HepG2 (cell line): ENCODE measurements around the gene TOMM6. TPM values are rescaled to one million over a fixed set of nuclear protein-coding genes. Genes with fewer than 3 reads are reported as not detected.

Source experiments
- CEBPG ChIP-seq: IDR thresholded peaks from 2 replicates; pipeline ENCODE4 v1.6.1; 2016
- HINFP ChIP-seq: sonication (generic); formaldehyde crosslinking; IDR thresholded peaks from 2 replicates; pipeline ENCODE4 v1.4.0; 2020; ENCODE audit warnings: low read depth, mild to moderate bottlenecking, missing genetic modification reagents
- ISX ChIP-seq: sonication (generic); formaldehyde crosslinking; conservative IDR thresholded peaks from 2 replicates; pipeline ENCODE4 v1.5.0; 2020; ENCODE audit warnings: missing genetic modification reagents
- LCORL ChIP-seq, 2 experiments: fragments of 450-650 bp in 1 of 2; sonication (generic) in 1 of 2; formaldehyde crosslinking in 1 of 2; IDR thresholded peaks; 2 replicates each; pipeline versions ENCODE4 v1.5.0 to v1.6.1; 2017 to 2020; ENCODE audit warnings: antibody characterized with exemption in 1 of 2, missing genetic modification reagents in 1 of 2
- MTF1 ChIP-seq: sonication (generic); formaldehyde crosslinking; IDR thresholded peaks from 2 replicates; pipeline ENCODE4 v1.5.0; 2020; ENCODE audit warnings: missing genetic modification reagents
- MXD4 ChIP-seq: IDR thresholded peaks from 2 replicates; pipeline ENCODE4 v1.6.1; 2016; ENCODE audit warnings: mild to moderate bottlenecking, missing biosample characterization, missing genetic modification reagents
- NONO ChIP-seq, 2 experiments: fragments of 450-650 bp in 1 of 2; sonication (generic) in 1 of 2; formaldehyde crosslinking in 1 of 2; IDR thresholded peaks in 1 of 2; conservative IDR thresholded peaks in 1 of 2; 2 replicates each; pipeline versions ENCODE4 v1.6.1 to v1.8.0; 2017 to 2022; ENCODE audit warnings: mild to moderate bottlenecking in 1 of 2, missing genetic modification reagents in 1 of 2, moderate library complexity in 1 of 2
- NR2F2 ChIP-seq: IDR thresholded peaks from 2 replicates; pipeline ENCODE4 v1.6.1; 2012; ENCODE audit warnings: low read depth, inconsistent platforms, borderline replicate concordance
- PATZ1 ChIP-seq: sonication (generic); formaldehyde crosslinking; IDR thresholded peaks from 2 replicates; pipeline ENCODE4 v1.4.0; 2020; ENCODE audit warnings: missing genetic modification reagents
- PHF21A ChIP-seq: sonication (generic); formaldehyde crosslinking; IDR thresholded peaks from 2 replicates; pipeline ENCODE4 v1.5.0; 2020; ENCODE audit warnings: mild to moderate bottlenecking, missing genetic modification reagents
- XBP1 ChIP-seq: sonication (generic); formaldehyde crosslinking; IDR thresholded peaks from 2 replicates; pipeline ENCODE4 v1.5.0; 2020; ENCODE audit warnings: missing genetic modification reagents
- ZBTB7B ChIP-seq: sonication (generic); formaldehyde crosslinking; IDR thresholded peaks from 2 replicates; pipeline ENCODE4 v1.4.0; 2020; ENCODE audit warnings: missing genetic modification reagents
- ZIK1 ChIP-seq: sonication (generic); formaldehyde crosslinking; IDR thresholded peaks from 2 replicates; pipeline ENCODE4 v1.5.0; 2020; ENCODE audit warnings: mild to moderate bottlenecking, low read depth, missing genetic modification reagents, borderline replicate concordance
- ZNF142 ChIP-seq: sonication (generic); formaldehyde crosslinking; IDR thresholded peaks from 2 replicates; pipeline ENCODE4 v1.4.0; 2020; ENCODE audit warnings: missing genetic modification reagents
- ZNF414 ChIP-seq: sonication (generic); formaldehyde crosslinking; IDR thresholded peaks from 2 replicates; pipeline ENCODE4 v1.5.0; 2020; ENCODE audit warnings: missing genetic modification reagents
- ZNF530 ChIP-seq: sonication (generic); formaldehyde crosslinking; IDR thresholded peaks from 2 replicates; pipeline ENCODE4 v1.5.0; 2020; ENCODE audit warnings: low read depth, mild to moderate bottlenecking, missing genetic modification reagents
- ZNF639 ChIP-seq: conservative IDR thresholded peaks from 2 replicates; pipeline ENCODE4 v1.6.1; 2018; ENCODE audit warnings: missing genetic modification reagents
- polyA plus RNA-seq, 8 experiments: library from polyadenylated mRNA; depleted of rRNA in 3 of 8; stranded (reverse) in 7 of 8; unstranded in 1 of 8; fragments of >200 nt; fragmentation: Illumina TruSeq in 4 of 8; extraction: Trizol in 4 of 8; gene quantifications; 2 replicates each; pipeline versions ENCODE4 v1.2.1 to v1.2.3, GENCODE V29; 2011 to 2016; ENCODE audit warnings: low read depth in 4 of 8, missing spikeins in 1 of 8, mixed read lengths in 1 of 8; ENCODE audit not compliant: insufficient read depth in 1 of 8
- total RNA-seq, 5 experiments: library from RNA; depleted of rRNA; stranded (reverse); fragments of >200 nt; fragmentation: Illumina TruSeq; extraction: Trizol; gene quantifications; 2 replicates each; pipeline ENCODE4 v1.2.3, GENCODE V29; 2016; ENCODE audit warnings: low read depth in 1 of 5

The TOMM6 gene
- total and polyA plus RNA-seq, 2 of the 13 experiments (the other 11 are each of a cell fraction or from before 2014, with no cell fraction given), result 320 to 321 TPM

GRCh38 chr6:41779788-41780550 is 7.5 kb upstream of the TOMM6 start, which contains the start of gene FRS3 (continued):
- TF ChIP-seq ZNF530 (CRISPR knock-in tag) (no peak), ISX (no peak), NR2F2 (peak; percentile 38; the same call in 1 of the 2 replicates), XBP1 (CRISPR knock-in tag) (no peak), MXD4 (CRISPR knock-in tag) (peak; percentile 74), LCORL (IDR thresholded peaks at IDR 0.05) (no peak), LCORL (CRISPR knock-in tag; IDR thresholded peaks at IDR 0.05) (peak; percentile 92), NONO (IDR thresholded peaks at IDR 0.05) (no peak), NONO (CRISPR knock-in tag; conservative IDR thresholded peaks at IDR 0.05) (peak; percentile 98), CEBPG (CRISPR knock-in tag) (peak; percentile 60), PHF21A (CRISPR knock-in tag) (peak; percentile 68), HINFP (CRISPR knock-in tag) (peak; percentile 99), ZNF639 (CRISPR knock-in tag) (peak; percentile 99), ZBTB7B (CRISPR knock-in tag) (peak; percentile 22; the same call in 1 of the 2 replicates), ZNF142 (CRISPR knock-in tag) (peak; percentile 59; the same call in 1 of the 2 replicates), MTF1 (CRISPR knock-in tag) (no peak), PATZ1 (CRISPR knock-in tag) (peak; percentile 82), ZNF414 (0 out of 2 replicates have a peak, but pooled peaks have one; percentile 66), ZIK1 (CRISPR knock-in tag) (peak; percentile 72; the same call in 1 of the 2 replicates)
